Suprapubic skin (tissue), 4 donors: ENCODE measurements around the gene AFF1. TPM values are rescaled to one million over a fixed set of nuclear protein-coding genes. Genes with fewer than 3 reads are reported as not detected.

Source experiments
- DNase-seq, 2 donors: peaks; one replicate each; pipeline ENCODE4 v3.0.0-alpha.2; 2019; ENCODE audit warnings: low spot score in 2 of 2
- H3K27ac ChIP-seq: fragments of 200-600 bp; sonication (generic); one replicate; pipeline ENCODE4 v1.5.1; 2019
- H3K27me3 ChIP-seq: fragments of 200-600 bp; sonication (generic); one replicate; pipeline ENCODE4 v1.5.1; 2019
- H3K36me3 ChIP-seq: fragments of 200-600 bp; sonication (generic); one replicate; pipeline ENCODE4 v1.5.1; 2019
- H3K4me1 ChIP-seq: fragments of 200-600 bp; sonication (generic); one replicate; pipeline ENCODE4 v1.5.1; 2019
- H3K4me3 ChIP-seq: fragments of 200-600 bp; sonication (generic); one replicate; pipeline ENCODE4 v1.5.1; 2019; ENCODE audit warnings: mild to moderate bottlenecking
- H3K9me3 ChIP-seq: fragments of 200-600 bp; sonication (generic); one replicate; pipeline ENCODE4 v1.5.1; 2019
- EP300 ChIP-seq: sonication (generic); formaldehyde crosslinking; IDR thresholded peaks from one replicate; pipeline ENCODE4 v1.6.1; 2017; ENCODE audit warnings: antibody characterized with exemption
- POLR2A ChIP-seq, 2 donors: fragments of 450-650 bp; IDR thresholded peaks; one replicate each; pipeline ENCODE4 v1.6.1; 2017; ENCODE audit warnings: antibody characterized with exemption in 2 of 2, mild to moderate bottlenecking in 2 of 2, moderate library complexity in 2 of 2
- POLR2AphosphoS5 ChIP-seq, 3 donors: sonication (generic); formaldehyde crosslinking; IDR thresholded peaks; one replicate each; pipeline ENCODE4 v1.6.1; 2017; ENCODE audit warnings: antibody characterized with exemption in 3 of 3
- WGBS: methylation state at CpG from one replicate; pipeline ENCODE4 v1.1.5; 2018; 5-methylcytosine and 5-hydroxymethylcytosine counted together
- total RNA-seq, 4 donors: library from RNA; depleted of rRNA; stranded (reverse); fragments of >200 nt; gene quantifications; one replicate each; pipeline ENCODE4 v1.1.0, GENCODE V29; 2016
- TF ChIP-seq, protein P1 (sequence below), 2 donors: fragments of 200-600 bp in 1 of 2; fragments of 450-650 bp in 1 of 2; sonication (generic) in 1 of 2; IDR thresholded peaks; one replicate each; pipeline ENCODE4 v1.5.1; 2016 to 2019; ENCODE audit warnings: antibody characterized with exemption in 2 of 2, mild to moderate bottlenecking in 1 of 2, moderate library complexity in 1 of 2

AFF1 gene
- total RNA-seq, 4 donors from 2014 or later, result 67.2 to 175 (median 103) TPM

DNA sequence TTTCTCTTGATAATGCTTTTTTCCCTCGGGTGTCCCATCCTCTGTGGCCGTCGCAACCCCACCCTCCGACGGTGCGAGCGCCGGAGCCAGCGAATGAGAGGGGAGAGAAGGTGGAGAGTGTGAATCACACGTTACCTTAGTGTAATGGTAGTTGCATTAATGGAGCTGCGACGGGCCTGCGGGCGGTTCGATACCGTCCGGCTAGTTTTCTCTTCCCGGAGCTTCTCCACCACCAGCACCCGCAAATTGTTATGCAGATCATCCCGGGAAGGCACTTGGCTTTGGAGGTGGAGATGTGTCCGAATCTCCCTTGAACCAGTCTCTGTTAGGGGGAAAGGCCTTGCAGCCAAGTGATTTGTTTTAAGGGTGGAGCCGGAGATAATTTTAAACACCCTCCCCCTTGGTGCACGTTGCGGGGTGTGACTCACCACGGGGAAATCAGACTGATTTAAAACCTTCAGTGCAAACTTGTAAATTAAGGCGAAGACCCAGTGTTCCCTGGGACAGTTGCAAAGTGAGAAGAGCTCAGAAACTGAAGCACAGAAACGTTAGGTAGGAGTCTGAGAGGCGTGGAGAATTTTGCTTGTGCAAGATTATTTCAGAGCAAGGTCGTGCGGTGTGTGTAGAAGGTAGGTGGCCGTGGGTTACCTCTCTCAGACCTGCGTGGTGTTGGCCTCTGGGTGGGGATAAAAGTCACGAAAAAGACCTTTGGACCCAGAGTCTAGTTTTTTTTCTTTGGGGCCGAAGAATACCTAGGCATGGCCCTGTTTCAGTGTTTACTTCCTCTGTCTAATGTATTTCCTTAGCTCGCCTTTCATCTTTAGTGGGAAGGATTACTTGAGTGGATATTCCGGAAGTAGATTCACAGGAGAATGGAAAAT is 1.3 kb downstream of the AFF1 start:
- 8% methylated on average over 36 of the region's 36 CpGs for WGBS
- TF ChIP-seq POLR2A (IDR thresholded peaks at IDR 0.05) (peak; percentile 23 to 71), EP300 (no peak), POLR2AphosphoS5 (IDR thresholded peaks at IDR 0.05) (peak in 1 of 3 donors; percentile 14)
- TF ChIP-seq, protein P1, sequence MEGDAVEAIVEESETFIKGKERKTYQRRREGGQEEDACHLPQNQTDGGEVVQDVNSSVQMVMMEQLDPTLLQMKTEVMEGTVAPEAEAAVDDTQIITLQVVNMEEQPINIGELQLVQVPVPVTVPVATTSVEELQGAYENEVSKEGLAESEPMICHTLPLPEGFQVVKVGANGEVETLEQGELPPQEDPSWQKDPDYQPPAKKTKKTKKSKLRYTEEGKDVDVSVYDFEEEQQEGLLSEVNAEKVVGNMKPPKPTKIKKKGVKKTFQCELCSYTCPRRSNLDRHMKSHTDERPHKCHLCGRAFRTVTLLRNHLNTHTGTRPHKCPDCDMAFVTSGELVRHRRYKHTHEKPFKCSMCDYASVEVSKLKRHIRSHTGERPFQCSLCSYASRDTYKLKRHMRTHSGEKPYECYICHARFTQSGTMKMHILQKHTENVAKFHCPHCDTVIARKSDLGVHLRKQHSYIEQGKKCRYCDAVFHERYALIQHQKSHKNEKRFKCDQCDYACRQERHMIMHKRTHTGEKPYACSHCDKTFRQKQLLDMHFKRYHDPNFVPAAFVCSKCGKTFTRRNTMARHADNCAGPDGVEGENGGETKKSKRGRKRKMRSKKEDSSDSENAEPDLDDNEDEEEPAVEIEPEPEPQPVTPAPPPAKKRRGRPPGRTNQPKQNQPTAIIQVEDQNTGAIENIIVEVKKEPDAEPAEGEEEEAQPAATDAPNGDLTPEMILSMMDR (IDR thresholded peaks at IDR 0.05), result no peak
- Histone ChIP-seq H3K27me3 (no peaks in the 10 kb centered on the region), H3K4me3 (peak overlapping the region; percentile 78), H3K4me1 (peaks cover 60% of the 10 kb centered on the region), H3K9me3 (no peaks in the 10 kb centered on the region), H3K36me3 (peaks cover 3% of the 10 kb centered on the region), H3K27ac (peak overlapping the region; percentile 99)
- peak in 1 of 2 donors; percentile 84 for DNase-seq

DNA sequence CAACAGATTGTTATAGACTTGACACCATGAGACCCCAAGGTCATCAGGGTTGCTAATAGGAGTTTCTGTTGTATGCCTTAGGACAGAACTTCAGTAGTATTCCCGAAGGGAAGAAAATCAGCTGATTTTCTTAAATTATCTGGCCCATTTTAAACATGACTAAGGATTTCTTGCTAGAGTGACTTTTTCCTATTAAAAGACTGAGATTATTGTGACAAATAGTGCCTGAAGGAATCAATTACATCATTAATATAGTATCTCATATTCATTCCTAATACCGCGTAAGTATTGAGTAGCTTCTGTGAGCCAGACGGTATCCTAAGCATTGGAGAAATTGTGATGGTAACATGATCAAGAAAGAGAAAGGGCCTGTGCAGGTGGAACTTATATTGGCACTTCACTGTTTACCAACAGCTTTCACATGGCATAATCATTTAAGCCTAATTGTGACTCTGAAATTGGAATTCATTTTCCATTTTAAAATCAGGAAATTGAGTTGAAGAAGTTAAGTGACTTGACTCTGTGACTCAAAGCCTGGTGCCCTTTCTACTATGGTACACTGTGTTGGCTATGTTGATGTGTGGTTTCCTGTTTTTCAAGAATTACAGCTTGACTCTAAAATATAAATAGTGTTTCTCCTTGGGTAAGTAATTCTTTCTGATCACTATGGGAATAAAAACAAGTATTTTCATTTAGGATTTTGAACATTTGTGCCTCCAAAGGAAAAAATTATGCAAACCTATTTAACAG is 4.1 kb downstream of the AFF1 start:
- Histone ChIP-seq H3K4me3 (peak overlapping the region; percentile 6), H3K36me3 (no peaks in the 10 kb centered on the region), H3K27me3 (no peaks in the 10 kb centered on the region), H3K27ac (peak overlapping the region; percentile 79), H3K9me3 (no peaks in the 10 kb centered on the region), H3K4me1 (peaks cover 65% of the 10 kb centered on the region)
- no peak for TF ChIP-seq POLR2AphosphoS5 (IDR thresholded peaks at IDR 0.05)
- TF ChIP-seq, protein P1 (IDR thresholded peaks at IDR 0.05), result no peak
- TF ChIP-seq EP300, result no peak
- DNase-seq, result no peak
- WGBS, result 38% methylated on average over 4 of the region's 4 CpGs

DNA sequence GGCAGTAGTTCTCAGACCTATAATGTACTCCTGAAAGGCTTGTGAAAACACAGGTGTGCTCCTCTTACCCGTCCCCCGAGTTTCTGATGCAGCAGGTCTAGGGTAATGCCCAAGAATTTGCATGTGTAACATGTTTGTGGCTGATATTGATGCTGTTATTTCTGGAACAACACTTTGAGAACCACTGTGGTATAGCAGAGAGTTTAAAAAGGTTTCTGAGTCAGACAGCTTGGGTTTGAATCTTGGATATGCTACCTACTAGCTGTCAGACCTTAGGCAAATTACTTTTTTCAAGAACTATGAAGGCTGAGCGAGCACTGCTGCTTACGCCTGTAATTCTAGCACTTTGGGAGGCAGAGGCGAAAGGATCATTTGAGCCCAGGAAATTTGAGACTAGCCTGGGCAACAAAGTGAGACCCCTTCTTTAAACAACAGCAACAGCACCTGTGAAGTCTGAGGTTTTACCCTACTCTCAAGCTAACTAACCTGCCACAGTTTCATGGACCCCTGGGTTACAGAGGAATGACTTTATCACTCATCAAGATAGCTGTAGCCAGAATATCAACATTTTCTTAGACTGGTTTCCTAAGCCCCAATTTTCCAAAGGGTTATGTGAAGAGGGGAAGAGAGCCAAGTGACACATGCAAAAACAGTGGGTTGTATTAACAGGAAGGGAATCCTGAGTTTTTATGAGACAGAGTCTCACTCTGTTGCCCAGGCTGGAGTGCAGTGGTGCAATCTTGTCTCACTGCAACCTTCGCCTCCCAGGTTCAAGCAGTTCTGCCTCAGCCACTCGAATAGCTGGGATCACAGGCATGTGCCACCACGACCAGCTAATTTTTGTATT is 5.1 kb downstream of the AFF1 start:
- TF ChIP-seq, protein P1 (IDR thresholded peaks at IDR 0.05), result no peak
- TF ChIP-seq POLR2A (IDR thresholded peaks at IDR 0.05), result no peak
- no peak for TF ChIP-seq POLR2AphosphoS5 (IDR thresholded peaks at IDR 0.05)
- no peak for TF ChIP-seq EP300
- no peak for DNase-seq
- 54% methylated on average over 8 of the region's 8 CpGs for WGBS
- Histone ChIP-seq H3K9me3 (no peaks in the 10 kb centered on the region), H3K27me3 (no peaks in the 10 kb centered on the region), H3K4me1 (peaks cover 65% of the 10 kb centered on the region), H3K4me3 (peak overlapping the region; percentile 6), H3K36me3 (no peaks in the 10 kb centered on the region), H3K27ac (peak overlapping the region; percentile 79)

DNA sequence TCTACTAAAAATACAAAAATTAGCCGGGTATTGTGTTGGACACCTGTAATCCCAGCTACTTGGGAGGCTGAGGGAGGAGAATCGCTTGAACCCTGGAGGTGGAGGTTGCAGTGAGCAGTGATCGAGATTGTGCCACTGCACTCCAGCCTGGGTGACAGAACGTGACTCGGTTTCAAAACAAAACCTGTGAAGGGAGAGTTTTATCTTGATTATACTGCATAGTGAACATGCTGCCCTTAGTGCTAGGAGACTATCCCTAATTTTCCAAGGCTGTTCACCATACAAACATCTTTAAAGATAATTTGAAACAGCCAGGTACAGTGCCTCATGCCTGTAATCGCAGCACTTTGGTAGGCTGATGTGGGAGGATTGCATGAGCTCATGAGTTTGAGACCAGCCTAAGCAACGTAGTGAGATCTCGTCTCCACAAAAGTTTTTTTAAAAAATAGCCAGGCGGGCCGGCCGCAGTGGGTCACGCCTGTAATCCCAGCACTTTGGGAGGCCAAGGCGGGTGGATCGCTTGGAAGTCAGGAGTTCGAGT is 6.2 kb downstream of the AFF1 start:
- TF ChIP-seq EP300, result no peak
- TF ChIP-seq POLR2A (IDR thresholded peaks at IDR 0.05), result no peak
- TF ChIP-seq POLR2AphosphoS5 (IDR thresholded peaks at IDR 0.05), result no peak
- TF ChIP-seq, protein P1 (IDR thresholded peaks at IDR 0.05), result no peak
- WGBS, result 85% methylated on average over 15 of the region's 15 CpGs
- no peak for DNase-seq
- no peaks in the 10 kb centered on the region for H3K27me3 ChIP-seq
- H3K9me3 ChIP-seq, result no peaks in the 10 kb centered on the region
- peaks cover 67% of the 10 kb centered on the region for H3K4me1 ChIP-seq
- no peaks in the 10 kb centered on the region for H3K36me3 ChIP-seq
- H3K27ac ChIP-seq, result no peak overlapping the region
- H3K4me3 ChIP-seq, result no peak overlapping the region
